CD4-positive, alpha-beta T cell treated with Interleukin-21 for 1 hour (primary cell): Measurements from ENCODE around the gene THBS4.

ENCODE experiments used
- DNase-seq: peaks from one replicate; pipeline ENCODE4 v3.0.0-alpha.2; 2020

THBS4 gene

DNA sequence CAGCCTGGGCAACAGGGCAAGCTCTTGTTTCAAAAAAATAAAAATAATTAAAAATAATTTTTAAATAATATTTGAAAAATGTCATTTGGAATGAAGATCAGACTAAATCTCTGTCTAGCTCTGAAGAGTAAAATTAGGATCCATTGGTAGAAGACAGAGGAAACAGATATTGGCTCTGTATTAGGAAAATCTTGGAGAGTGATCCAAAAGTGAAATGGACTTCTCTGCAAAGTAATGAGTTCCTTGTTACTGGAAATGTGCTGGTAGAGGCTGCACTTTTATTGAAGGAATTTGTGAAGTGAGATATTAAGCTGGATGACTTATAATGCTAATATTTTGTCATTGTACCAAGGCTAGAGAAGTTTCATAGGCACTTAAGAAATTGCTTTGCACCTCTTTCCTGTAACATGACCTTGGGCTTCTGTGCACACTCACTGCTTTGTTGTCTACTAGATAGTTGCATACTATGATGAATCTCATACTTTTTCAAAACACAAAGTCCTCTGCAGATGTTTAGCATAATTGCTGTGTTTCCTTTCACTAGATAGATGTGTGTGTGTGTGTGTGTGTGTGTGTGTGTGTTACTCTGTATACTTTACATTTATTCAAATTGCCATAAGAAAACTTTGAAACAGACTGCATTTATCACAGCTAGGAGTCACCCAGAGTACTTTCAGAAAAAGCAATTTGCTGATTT is 13.1 kb downstream of the THBS4 start:
- no peak for DNase-seq

DNA sequence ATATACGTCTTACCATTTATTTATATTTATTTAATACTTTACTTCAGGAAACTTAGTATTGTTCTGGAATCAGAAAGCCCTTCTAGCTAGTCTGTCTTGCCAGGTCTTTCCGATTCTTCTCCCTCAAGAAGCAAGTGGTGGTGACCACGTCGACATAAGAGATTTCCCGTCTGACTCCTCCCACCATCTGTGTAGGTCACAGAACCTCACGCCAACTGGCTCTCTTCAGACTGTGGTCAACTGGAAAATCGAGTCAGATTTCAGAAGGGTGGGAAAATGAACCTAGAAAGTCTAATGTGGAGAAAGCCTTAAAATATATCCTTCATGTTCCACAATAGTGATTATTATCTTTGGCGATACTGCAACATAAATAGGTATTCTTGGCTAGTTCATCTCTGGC is 17.3 kb downstream of the THBS4 start:
- no peak for DNase-seq

DNA sequence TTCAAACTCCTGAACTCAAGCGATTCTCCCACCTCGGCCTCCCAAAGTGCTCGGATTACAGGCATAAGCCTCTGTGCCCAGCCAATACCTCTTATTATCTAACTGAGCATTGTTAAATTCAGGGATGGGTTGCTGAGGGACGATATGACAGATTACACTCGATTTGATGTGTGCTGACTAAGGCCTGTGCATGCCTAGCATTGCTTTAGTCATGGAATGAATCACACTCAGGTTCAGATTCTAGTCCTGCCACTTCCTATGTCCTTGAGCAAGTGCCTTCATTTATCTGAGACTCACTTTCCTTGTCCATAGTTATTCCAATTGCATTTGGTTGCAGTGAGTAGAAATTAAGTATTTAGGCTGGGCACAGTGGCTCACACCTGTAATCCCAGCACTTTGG is 19.5 kb downstream of the THBS4 start:
- no peak for DNase-seq

DNA sequence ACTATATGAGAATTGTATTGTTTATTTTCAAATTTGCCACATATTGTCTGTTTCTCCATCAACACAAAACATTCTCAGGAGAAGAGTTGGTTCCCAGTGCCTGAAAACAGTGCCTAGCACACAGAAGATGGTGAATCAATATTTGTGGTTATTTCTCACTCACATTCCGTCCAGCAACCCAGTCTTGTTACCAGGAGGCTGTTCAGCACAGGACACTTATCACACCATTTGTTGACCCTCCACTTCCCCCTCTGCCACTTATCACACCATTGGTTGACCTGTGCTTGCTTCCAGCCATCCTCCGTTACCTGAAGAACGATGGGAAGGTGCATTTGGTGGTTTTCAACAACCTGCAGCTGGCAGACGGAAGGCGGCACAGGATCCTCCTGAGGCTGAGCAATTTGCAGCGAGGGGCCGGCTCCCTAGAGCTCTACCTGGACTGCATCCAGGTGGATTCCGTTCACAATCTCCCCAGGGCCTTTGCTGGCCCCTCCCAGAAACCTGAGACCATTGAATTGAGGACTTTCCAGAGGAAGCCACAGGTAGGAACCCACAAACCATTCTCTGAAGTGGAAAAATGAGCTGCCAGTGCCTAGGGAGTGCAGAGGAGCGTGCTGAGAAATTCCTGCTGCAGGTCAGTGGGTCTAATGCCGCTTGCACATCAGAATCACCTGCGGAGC is 20.5 kb downstream of the THBS4 start:
- DNase-seq: no peak

DNA sequence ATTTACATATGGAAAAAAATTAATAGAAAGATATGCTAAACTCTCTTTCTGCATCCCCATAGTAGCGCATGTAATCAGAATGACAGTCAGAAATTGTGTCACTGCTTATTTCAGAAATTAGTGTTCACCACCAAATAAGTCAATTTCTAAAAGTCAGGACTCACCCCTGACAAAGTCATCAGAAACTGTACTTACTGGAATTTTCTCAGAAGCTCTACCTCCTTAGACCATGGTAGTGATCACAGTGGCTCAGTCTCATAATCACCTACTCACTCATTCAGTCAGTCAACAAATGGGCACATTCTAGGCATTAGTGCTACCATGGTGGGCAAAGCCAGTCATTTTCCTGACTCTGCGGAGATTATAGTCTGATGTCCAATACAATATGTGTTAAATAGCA is 22.0 kb downstream of the THBS4 start:
- DNase-seq: no peak

DNA sequence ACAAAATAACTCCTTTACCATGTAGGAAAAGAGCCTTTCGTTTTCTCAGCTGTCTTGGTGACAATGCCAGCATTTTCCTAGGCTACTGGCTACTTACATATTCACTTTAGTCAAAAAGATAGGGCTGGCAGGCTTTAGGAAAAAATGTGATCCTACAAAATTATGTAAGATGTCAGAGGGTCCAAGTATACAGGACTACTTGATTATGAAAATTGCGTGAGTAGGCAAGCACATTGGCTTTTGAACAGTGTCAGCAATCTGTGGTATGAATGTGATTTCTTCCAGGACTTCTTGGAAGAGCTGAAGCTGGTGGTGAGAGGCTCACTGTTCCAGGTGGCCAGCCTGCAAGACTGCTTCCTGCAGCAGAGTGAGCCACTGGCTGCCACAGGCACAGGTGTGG is 22.8 kb downstream of the THBS4 start:
- DNase-seq: no peak

DNA sequence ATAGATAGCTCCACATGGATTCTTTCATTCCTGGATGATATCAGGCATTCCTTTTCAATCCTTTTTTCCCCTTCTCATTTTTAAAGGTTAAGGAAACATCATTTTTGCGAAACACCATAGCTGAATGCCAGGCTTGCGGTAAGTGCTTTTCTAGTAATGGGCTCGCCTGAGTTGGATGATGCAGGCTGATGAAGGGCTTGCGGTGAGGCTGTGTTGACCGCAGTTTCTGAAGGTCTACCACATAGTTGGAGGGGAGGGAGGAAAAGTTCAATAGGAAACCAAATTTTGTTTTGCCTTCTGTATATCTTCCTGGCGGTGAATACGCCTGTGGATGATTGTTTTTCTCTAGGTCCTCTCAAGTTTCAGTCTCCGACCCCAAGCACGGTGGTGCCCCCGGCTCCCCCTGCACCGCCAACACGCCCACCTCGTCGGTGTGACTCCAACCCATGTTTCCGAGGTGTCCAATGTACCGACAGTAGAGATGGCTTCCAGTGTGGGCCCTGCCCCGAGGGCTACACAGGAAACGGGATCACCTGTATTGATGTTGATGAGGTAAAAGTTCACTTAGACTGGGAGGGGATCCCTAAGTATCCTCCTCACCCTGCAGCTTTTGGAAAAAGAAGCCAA is 24.3 kb downstream of the THBS4 start:
- no peak for DNase-seq

DNA sequence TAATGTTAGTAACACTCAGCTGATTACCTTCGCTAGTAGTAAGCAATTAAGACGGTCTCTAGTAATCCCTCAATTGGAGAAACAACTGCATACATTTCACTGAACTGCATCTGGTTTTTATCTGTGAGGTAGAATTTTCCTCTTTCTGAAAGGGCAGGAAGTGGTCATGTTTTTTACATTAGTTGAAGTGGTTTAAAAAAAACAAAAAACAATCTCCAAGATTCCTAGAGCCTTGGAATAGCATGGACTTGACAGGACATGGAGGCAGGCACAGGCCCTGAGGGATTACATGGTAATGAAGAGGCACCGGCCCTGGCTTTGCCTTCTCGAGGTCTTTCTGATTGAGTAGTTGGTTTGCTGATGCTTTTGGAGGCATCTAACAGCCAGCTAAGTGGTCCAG is 25.8 kb downstream of the THBS4 start:
- DNase-seq: no peak

DNA sequence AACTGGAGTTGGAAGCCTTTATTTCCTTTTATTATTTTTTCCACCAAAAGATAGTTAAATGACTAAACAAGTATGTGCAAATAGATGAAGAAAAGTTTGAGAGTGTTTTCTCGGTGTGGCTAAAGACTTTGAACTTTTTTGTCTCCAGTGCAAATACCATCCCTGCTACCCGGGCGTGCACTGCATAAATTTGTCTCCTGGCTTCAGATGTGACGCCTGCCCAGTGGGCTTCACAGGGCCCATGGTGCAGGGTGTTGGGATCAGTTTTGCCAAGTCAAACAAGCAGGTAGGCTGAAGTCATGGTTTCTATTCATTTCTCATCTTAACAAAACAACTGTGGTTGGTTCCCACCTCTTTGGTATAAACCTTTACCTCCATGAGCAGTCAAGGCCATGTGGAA is 26.4 kb downstream of the THBS4 start:
- DNase-seq: no peak

DNA sequence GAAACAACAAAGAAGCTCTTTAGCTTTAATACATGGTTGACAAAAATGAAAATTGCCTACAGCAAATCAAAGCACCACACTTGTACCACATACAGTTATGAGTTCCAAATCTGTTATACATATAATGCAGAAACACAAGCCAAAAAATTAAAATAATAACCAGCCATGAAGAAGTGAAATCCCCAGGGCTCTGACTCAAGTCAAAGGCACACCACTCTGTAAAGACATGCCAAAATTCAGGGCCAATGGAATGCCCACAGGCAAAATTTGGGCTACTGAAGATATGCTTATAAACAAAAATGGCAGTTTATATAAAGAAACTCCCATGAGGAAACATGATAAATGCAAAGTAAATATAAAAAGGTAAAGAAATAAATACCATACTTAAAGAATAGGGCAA is 29.0 kb downstream of the THBS4 start:
- DNase-seq: no peak

DNA sequence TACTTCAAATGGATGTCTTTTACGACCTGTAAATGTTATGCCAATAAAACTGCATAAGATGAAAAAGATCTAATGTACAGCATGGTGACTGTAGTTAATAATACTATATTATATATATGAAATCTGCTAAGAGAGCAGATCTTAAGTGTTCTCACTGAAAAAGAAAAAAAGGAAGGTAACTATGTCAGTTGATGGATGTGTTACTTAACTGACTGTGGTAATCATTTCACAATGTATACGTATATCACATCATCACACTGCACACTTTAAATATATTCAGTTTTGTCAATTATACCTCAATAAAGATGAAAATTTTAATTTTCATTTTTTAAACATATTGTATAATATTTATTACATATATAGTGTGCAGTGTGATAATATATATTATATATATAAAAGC is 31.9 kb downstream of the THBS4 start:
- DNase-seq: no peak

DNA sequence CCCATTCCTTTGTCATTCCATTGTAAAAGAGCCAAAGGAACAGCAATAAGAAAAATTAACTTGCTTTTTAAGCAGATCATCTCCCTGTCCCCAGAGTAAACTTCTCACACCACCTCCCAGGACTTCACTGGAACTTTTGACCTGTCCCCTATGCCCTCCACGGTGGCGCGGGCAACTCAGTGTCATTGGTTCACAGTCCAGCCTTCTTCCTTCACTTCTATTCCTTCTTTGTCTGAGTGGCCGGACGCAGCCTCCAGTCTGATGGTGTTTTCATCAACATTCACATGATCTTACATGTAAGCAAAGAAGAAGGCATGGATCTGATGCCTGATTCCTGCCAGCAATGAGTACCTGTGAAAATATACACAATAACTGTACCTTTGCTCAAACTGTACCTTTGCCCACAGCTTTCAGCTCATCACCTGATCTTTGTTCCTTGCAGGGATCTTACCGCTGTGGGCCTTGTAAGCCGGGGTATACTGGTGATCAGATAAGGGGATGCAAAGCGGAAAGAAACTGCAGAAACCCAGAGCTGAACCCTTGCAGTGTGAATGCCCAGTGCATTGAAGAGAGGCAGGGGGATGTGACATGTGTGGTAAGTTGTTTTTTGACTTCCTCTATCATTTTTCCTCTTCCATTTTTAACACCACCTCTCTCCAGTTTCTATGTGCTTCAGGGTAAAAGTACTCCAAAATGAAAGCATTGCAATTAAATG is 32.5 kb downstream of the THBS4 start:
- DNase-seq: no peak

DNA sequence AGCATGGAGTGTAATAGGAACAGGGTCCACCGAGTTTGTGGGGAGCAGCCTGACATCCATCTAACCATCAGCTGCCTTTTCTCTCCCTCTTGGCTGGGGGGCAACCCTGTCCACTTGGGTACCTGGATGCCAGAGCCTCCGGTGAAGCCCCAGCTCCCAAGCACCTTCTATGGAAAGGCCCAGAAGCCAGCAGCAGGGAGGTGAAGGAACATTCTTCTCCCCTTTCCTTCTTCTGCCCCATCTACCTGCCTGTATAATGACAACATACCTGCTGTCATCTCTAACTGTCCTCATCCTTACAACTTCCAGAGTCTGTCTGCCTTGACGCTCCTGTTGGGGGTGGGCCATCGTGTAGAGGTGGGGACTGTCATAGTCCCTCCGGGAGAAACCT is 33.1 kb downstream of the THBS4 start:
- DNase-seq: no peak

DNA sequence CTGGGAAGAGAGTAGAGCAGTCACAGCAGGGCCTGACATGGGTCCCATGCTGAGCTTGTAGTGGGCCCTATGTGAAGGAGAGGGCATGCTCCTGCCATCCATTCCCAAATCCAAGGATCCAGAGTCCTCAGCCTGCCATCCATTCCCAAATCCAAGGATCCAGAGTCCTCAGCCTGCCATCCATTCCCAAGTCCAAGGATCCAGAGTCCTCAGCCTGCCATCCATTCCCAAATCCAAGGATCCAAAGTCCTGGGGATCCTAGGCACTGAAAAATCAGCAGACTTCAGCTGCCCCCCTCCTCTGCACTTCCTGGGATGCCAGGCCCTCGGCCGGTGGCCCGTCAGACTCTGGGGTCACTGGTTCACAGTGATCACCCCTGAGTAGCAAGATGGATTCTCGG is 33.6 kb downstream of the THBS4 start:
- DNase-seq: no peak

DNA sequence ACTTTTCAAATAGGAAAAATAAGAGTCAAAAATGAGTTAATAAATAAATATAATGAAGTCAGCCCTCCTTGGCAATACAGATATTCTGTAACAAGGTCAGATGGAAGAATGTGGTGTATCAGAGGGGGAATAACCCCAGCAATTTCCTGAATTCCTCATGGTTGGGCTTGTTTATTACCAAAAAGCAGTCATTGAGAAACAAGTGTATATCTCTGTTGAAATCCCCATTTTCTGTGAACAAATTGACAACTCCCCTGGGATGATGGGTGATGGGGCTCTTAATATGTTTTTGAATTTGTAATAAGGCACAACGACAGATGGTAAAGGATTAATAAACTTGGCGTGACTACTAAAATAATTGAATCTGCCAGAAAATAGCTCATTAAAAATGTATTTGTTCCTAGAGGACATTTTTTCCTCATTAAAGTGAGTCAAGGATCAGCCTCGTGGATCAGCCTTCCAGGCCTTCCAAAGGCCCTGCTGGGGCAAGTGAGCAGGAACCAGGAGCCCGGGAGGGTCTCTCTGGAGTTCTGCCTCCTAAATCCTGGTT is 34.2 kb downstream of the THBS4 start:
- DNase-seq: no peak

DNA sequence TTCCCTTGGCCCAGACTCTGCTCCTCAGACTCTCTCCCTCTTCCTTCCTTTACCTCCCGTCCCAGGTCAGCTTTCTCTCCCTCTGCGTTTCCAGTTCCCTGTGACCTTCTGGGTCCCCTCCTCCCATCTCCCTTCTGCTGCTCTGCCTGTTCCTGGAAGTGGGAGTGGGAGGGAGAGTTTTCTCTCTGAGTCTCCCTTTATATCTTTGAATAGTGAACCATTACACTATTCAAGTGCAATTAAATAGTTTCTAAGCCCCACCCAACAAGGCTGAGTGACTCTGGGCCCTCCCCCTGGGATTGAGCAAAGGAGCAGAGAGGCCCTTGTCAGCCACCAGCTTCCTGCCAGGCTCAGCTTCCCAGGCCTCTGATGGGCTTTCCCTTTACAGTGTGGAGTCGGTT is 34.8 kb downstream of the THBS4 start:
- DNase-seq: no peak

DNA sequence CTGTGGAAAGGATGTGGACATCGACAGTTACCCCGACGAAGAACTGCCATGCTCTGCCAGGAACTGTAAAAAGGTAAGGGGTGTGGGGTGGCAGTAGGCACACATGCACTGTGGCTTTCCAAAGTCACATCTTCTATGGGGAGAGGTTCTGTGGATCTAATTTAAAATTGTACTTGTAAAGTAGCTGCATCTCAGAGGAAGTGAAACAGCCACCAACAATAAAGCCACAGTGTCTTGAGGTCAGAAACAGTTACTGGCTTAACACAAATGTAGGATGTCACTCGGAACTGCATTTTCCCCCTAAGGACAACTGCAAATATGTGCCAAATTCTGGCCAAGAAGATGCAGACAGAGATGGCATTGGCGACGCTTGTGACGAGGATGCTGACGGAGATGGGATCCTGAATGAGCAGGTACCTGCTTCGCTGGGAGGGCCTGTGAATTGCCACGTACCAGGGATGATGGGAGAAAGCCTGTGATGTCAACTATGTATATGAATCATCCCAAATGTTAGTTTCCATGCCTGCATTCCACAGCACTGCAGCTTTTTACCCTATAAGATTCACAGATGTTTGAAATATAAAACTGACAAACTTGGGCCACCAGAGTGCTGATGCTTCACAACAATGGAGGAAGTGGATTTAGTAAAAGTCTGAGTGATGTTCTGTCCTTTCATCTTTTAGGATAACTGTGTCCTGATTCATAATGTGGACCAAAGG is 35.3 kb downstream of the THBS4 start:
- no peak for DNase-seq

DNA sequence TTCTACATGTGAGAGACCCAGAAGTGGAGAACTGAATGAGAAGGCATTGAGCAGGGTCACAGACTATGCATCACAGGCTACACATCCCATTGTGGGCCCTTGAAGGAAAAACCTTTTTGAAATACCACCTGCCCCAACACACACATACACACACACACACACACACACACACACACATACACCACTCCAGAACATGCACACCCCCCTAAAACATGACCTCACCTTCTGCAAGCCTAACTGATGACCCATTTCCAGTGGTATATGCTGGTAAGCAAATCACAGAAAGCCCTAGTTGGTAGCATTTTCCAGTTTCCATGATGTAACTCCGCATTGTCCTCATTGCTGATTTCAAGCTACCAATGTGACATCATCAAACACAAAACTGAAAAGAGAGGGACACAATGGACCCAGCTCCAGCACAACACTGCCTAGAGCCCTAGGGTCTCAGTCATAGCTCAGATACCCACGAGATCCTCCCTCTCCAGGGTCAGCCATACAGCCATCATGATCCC is 36.4 kb downstream of the THBS4 start:
- no peak for DNase-seq

DNA sequence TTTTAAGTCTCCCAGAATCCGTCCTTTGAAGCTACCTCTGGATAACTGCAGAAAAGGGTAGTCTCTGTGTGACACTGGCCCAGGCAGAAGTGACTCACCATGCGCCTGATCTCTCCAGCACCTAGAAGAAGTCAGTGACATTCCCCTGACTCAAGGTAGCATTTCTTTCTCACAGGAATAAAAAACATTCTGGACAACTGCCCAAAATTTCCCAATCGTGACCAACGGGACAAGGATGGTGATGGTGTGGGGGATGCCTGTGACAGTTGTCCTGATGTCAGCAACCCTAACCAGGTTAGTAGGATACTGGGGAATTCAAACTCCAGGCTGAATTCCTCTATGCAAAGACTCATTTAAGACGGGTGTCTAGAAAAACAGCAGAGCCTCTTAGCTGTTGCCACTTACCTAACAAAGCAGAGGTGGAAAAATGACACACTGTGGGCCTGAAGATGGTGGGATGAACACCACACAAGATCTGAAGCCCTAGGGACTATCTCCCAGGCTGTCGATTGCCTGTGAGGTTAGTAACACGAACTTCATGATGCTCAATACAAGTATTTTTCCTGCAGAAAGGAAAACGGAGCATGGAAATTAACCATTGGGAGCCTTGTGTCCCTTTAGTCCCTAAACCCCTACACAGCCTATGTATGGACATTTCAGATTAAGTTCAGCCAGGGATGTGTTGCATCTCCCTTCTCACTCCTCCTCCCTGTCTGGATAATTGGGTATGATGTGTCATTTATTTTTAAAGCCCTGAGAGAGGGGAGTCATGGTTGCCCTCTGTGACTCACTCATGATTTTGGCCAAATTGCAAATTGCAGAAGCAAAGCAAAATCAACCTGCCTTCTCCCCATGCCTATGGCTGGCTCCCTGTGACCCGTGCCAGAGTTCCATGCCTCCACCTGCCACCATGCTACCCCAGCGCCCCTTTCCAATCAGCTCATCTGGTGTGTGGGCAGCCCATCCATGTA is 37.2 kb downstream of the THBS4 start:
- DNase-seq: no peak

DNA sequence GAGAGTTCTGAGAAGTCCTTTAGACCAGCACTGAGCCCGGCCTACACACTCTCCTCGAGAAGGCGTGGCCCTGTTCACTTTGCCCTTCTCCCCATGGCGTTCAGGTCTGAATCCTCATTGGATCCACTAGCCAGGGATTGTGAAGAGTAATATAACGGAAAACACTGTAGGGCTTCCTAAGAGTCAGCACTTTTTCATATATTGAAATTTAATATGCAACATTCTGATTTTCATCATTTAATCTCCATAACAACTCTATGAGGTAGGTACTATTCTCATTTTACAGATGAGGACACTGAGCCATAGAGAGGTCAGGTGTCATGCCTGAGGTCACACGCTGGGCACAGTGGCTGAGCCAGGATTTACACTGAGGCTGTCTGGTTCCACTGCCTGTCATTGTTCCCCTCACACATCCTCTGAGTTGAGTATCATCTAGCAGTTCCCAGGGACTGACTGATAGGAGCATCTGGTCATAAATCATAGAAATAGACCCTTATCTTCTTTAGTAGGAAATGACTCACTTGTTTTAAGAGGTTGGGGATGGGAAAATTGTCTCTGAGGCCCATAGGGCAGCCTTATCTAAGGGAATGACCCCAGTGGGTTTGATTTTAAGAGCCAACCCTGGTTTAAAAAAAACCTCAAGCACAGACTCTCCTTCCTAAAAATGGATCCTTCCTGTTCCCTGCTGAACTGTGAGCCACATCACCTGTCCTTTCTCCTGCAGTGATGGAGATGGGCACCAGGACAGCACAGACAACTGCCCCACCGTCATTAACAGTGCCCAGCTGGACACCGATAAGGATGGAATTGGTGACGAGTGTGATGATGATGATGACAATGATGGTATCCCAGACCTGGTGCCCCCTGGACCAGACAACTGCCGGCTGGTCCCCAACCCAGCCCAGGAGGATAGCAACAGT is 41.2 kb downstream of the THBS4 start:
- no peak for DNase-seq
